Mammary epithelial cell (primary cell): ENCODE measurements around the gene ACAP2.

ENCODE experiments used
- EZH2 ChIP-seq: IDR thresholded peaks from 2 replicates; pipeline ENCODE4 v1.6.1; 2012; ENCODE audit warnings: low read length, inconsistent platforms, borderline replicate concordance
- TF ChIP-seq, protein P1 (sequence below), 2 donors: IDR thresholded peaks in 1 of 2; conservative IDR thresholded peaks in 1 of 2; 2 replicates each; pipeline ENCODE4 v1.5.1; 2011 to 2012; ENCODE audit warnings: inconsistent platforms in 2 of 2, low read length in 2 of 2, mild to moderate bottlenecking in 2 of 2, control low read depth in 1 of 2, low read depth in 1 of 2; ENCODE audit not compliant: insufficient read depth in 1 of 2; ENCODE audit errors: extremely low read depth in 1 of 2

- TF ChIP-seq, protein P1, sequence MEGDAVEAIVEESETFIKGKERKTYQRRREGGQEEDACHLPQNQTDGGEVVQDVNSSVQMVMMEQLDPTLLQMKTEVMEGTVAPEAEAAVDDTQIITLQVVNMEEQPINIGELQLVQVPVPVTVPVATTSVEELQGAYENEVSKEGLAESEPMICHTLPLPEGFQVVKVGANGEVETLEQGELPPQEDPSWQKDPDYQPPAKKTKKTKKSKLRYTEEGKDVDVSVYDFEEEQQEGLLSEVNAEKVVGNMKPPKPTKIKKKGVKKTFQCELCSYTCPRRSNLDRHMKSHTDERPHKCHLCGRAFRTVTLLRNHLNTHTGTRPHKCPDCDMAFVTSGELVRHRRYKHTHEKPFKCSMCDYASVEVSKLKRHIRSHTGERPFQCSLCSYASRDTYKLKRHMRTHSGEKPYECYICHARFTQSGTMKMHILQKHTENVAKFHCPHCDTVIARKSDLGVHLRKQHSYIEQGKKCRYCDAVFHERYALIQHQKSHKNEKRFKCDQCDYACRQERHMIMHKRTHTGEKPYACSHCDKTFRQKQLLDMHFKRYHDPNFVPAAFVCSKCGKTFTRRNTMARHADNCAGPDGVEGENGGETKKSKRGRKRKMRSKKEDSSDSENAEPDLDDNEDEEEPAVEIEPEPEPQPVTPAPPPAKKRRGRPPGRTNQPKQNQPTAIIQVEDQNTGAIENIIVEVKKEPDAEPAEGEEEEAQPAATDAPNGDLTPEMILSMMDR (conservative IDR thresholded peaks at IDR 0.05 in 1 of 2, IDR thresholded peaks at IDR 0.05 in 1 of 2; ENCODE audit: extremely low read depth in 1 of 2, insufficient read depth in 1 of 2, low read depth in 1 of 2, low read length in 2 of 2): no peak
- TF ChIP-seq EZH2: no peak
These were observed 35.0 kb downstream of the ACAP2 start for GRCh38 chr3:195407531-195408409.
